ENCODE results near the gene ZC3H15. TPM values are rescaled to one million over a fixed set of nuclear protein-coding genes. Genes with fewer than 3 reads are reported as not detected.

The ZC3H15 gene
- polyA plus RNA-seq, 2 of the 4 experiments (the other 2 are of a cell fraction): 99.2 to 191 TPM

GRCh38 chr2:186522450-186522849 is 36.4 kb downstream of the ZC3H15 start:
- ChIA-PET POLR2A (no interaction called here), CTCF (no interaction called here)
- Histone ChIP-seq H3K4me3 (no peak overlapping the region), H3K9me3 (no peaks in the 10 kb centered on the region; the same call in 2 of the 3 replicates), H3K27ac (no peak overlapping the region), H3K4me2 (no peak overlapping the region), H3K4me1 (peaks cover 15% of the 10 kb centered on the region)
- DNase-seq (ENCODE audit: low read depth in 1 of 2, low spot score in 1 of 2) (no peak), ATAC-seq (no peak), FAIRE-seq (no peak)
- 89% methylated on average over 2 of the region's 2 CpGs for WGBS (ENCODE audit: missing lambda C conversion rate)
- TF ChIP-seq HMGXB4 (CRISPR knock-in tag; IDR thresholded peaks at IDR 0.05; ENCODE audit: borderline replicate concordance): no peak
- TF ChIP-seq MAFK (IDR thresholded peaks at IDR 0.05; ENCODE audit: partially characterized antibody): peak; percentile 56

- TF ChIP-seq REST (IDR thresholded peaks at IDR 0.05) (no peak), ESRRA (IDR thresholded peaks at IDR 0.05; ENCODE audit: borderline replicate concordance, low read length) (no peak), TP53 (CRISPR knock-in tag; IDR thresholded peaks at IDR 0.05) (no peak), HEYL (CRISPR knock-in tag; IDR thresholded peaks at IDR 0.05) (no peak), MAZ (IDR thresholded peaks at IDR 0.05; ENCODE audit: borderline replicate concordance, low read depth, low read length) (no peak), TFCP2L1 (CRISPR knock-in tag; IDR thresholded peaks at IDR 0.05) (no peak), PBX3 (IDR thresholded peaks at IDR 0.05) (no peak), EHMT2 (IDR thresholded peaks at IDR 0.05; ENCODE audit: low read depth) (no peak), RARB (CRISPR knock-in tag; IDR thresholded peaks at IDR 0.05) (no peak)
- FAIRE-seq (no peak), DNase-seq (ENCODE audit: low read depth in 1 of 2, low spot score in 1 of 2) (no peak), ATAC-seq (no peak)
- POLR2A ChIA-PET: no interaction called here
- CTCF ChIA-PET: interaction anchor here (1.2 kb wide), 1 partner anchor 118 kb away, joined by 4 read pairs; no protein-coding TSS in a partner anchor
- H3K4me2 ChIP-seq: no peak overlapping the region
- no peak overlapping the region for H3K4me3 ChIP-seq
- peaks cover 8% of the 10 kb centered on the region for H3K4me1 ChIP-seq
- H3K9me3 ChIP-seq: no peaks in the 10 kb centered on the region; the same call in 2 of the 3 replicates
- no peak overlapping the region for H3K27ac ChIP-seq
- WGBS (ENCODE audit: missing lambda C conversion rate): 86% methylated on average over 1 of the region's 1 CpG
Observed at GRCh38 chr2:186523791-186524190, 37.7 kb downstream of the ZC3H15 start.

- ChIA-PET CTCF (no interaction called here), POLR2A (no interaction called here)
- Histone ChIP-seq H3K4me1 (no peaks in the 10 kb centered on the region), H3K27ac (no peak overlapping the region), H3K4me2 (no peak overlapping the region), H3K9me3 (no peaks in the 10 kb centered on the region; the same call in 2 of the 3 replicates), H3K4me3 (no peak overlapping the region)
- WGBS (ENCODE audit: missing lambda C conversion rate): 48% methylated on average over 2 of the region's 2 CpGs
- TF ChIP-seq POLR2A (IDR thresholded peaks at IDR 0.05; ENCODE audit: low read length) (no peak), CHD4 (IDR thresholded peaks at IDR 0.05; ENCODE audit: borderline replicate concordance) (no peak), TP53 (CRISPR knock-in tag; IDR thresholded peaks at IDR 0.05) (no peak), ZSCAN20 (CRISPR knock-in tag; IDR thresholded peaks at IDR 0.05) (no peak), FOSB (CRISPR knock-in tag; IDR thresholded peaks at IDR 0.05) (no peak), MYC (IDR thresholded peaks at IDR 0.05; ENCODE audit: borderline replicate concordance, low read length) (no peak), HDAC2 (IDR thresholded peaks at IDR 0.05) (no peak), ATOH8 (CRISPR knock-in tag; IDR thresholded peaks at IDR 0.05; ENCODE audit: low read depth) (no peak), SREBF2 (IDR thresholded peaks at IDR 0.05) (no peak), FOXS1 (CRISPR knock-in tag; IDR thresholded peaks at IDR 0.05) (no peak)
- no peak for FAIRE-seq
- no peak for ATAC-seq
- DNase-seq (ENCODE audit: low read depth in 1 of 2, low spot score in 1 of 2): no peak
Observed at GRCh38 chr2:186526281-186526680, 40.2 kb downstream of the ZC3H15 start.

All from A549 (cell line).